HepG2 (cell line): ENCODE data around the gene IRS2. TPM values are rescaled to one million over a fixed set of nuclear protein-coding genes. Genes with fewer than 3 reads are reported as not detected.

Source experiments
- ATAC-seq: fragments of 200-7000 bp; cut with Tn5 transposase; 3 replicates; pipeline ENCODE4 v1.9.1; 2020; ENCODE audit warnings: mild to moderate bottlenecking, moderate library complexity
- BruUV-seq: library from RNA; stranded (reverse); fragments of 400-500 nt; replicated peaks from 2 replicates; lab custom pipeline; 2021; lab: Mats Ljungman, UMichigan
- CTCF ChIA-PET: fragments of 300-600 bp; formaldehyde crosslinking; extraction: SDS; loops from one replicate; lab custom pipeline; 2021; ENCODE audit warnings: low total read pairs, inconsistent platforms, low intra/inter-chr PET ratio; lab: Yijun Ruan, JAX
- POLR2A ChIA-PET: fragments of 350-600 bp; sonication (Branson Sonifier 250); formaldehyde crosslinking; loops from one replicate; lab custom pipeline; 2020; ENCODE audit warnings: antibody characterized with exemption, inconsistent platforms; lab: Yijun Ruan, JAX
- DNase-seq: peaks from one replicate; pipeline ENCODE4 v3.0.0-alpha.2; 2015; ENCODE audit warnings: low spot score
- FAIRE-seq: peaks from 3 replicates; lab custom pipeline; 2011; peaks lifted over from hg19 to GRCh38; lab: Jason Lieb, UNC
- H2AFZ ChIP-seq: one replicate; pipeline ENCODE4 v1.6.1; 2011; ENCODE audit warnings: low read length, inconsistent platforms
- H3K27ac ChIP-seq: fragments of 300-600 bp; 3 replicates; pipeline ENCODE4 v1.8.0; 2011; ENCODE audit warnings: mixed run types, mild to moderate bottlenecking, mixed read lengths, low read length, inconsistent platforms; ENCODE audit not compliant: insufficient read depth; ENCODE audit errors: extremely low read length
- H3K27me3 ChIP-seq, 2 experiments: fragments of 200-600 bp in 1 of 2; 2 replicates in 1 of 2; 3 replicates in 1 of 2; pipeline versions ENCODE4 v1.6.0 to v1.8.0; 2011; ENCODE audit warnings: low read length in 2 of 2, mild to moderate bottlenecking in 2 of 2, moderate library complexity in 2 of 2, inconsistent platforms in 1 of 2; ENCODE audit not compliant: insufficient read depth in 2 of 2, control insufficient read depth in 1 of 2
- H3K36me3 ChIP-seq, 2 experiments: fragments of 200-600 bp in 1 of 2; replicated peaks in 1 of 2; 2 replicates in 1 of 2; 3 replicates in 1 of 2; pipeline versions ENCODE4 v1.5.1 to v1.8.0; 2011; ENCODE audit warnings: low read length in 2 of 2, inconsistent platforms in 1 of 2; ENCODE audit not compliant: insufficient read depth in 2 of 2, control insufficient read depth in 1 of 2
- H3K4me1 ChIP-seq: 2 replicates; pipeline ENCODE4 v1.5.1; 2012; ENCODE audit warnings: low read length, inconsistent platforms; ENCODE audit not compliant: insufficient read depth
- H3K4me2 ChIP-seq: 2 replicates; pipeline ENCODE4 v1.6.0; 2011; ENCODE audit warnings: low read depth, low read length, inconsistent platforms
- H3K4me3 ChIP-seq, 3 experiments: fragments of 200-600 bp in 1 of 3; sonication (generic), shearing (Covaris generic) in 1 of 3; replicated peaks in 1 of 3; 2 replicates each; pipeline ENCODE4 v1.5.1; 2011 to 2016; ENCODE audit warnings: low read length in 3 of 3, inconsistent platforms in 2 of 3, low read depth in 2 of 3, mild to moderate bottlenecking in 2 of 3, control low read depth in 1 of 3, mixed read lengths in 1 of 3; ENCODE audit not compliant: insufficient read depth in 1 of 3
- H3K79me2 ChIP-seq: one replicate; pipeline ENCODE4 v1.6.1; 2011; ENCODE audit warnings: low read length, inconsistent platforms; ENCODE audit not compliant: insufficient read depth
- H3K9ac ChIP-seq: 2 replicates; pipeline ENCODE4 v1.6.0; 2011; ENCODE audit warnings: mild to moderate bottlenecking, low read depth, low read length, inconsistent platforms; ENCODE audit not compliant: insufficient read depth
- H3K9me3 ChIP-seq: 2 replicates; pipeline ENCODE4 v1.5.1; 2012; ENCODE audit warnings: mild to moderate bottlenecking, low read length
- H4K20me1 ChIP-seq: 2 replicates; pipeline ENCODE4 v1.6.0; 2011; ENCODE audit warnings: inconsistent platforms, mild to moderate bottlenecking, low read length, moderate library complexity; ENCODE audit not compliant: insufficient read depth
- ARID2 ChIP-seq: sonication (generic); formaldehyde crosslinking; IDR thresholded peaks from 2 replicates; pipeline ENCODE4 v1.8.1; 2022; ENCODE audit warnings: mild to moderate bottlenecking, missing genetic modification reagents, borderline replicate concordance
- DZIP1 ChIP-seq: sonication (generic); formaldehyde crosslinking; IDR thresholded peaks from 2 replicates; pipeline ENCODE4 v1.5.0; 2020; ENCODE audit warnings: mild to moderate bottlenecking, missing genetic modification reagents
- PRDM15 ChIP-seq: sonication (generic); formaldehyde crosslinking; IDR thresholded peaks from 2 replicates; pipeline ENCODE4 v1.4.0; 2020; ENCODE audit warnings: missing genetic modification reagents
- RBFOX2 ChIP-seq: fragments of 200-400 bp; formaldehyde crosslinking; IDR thresholded peaks from 2 replicates; pipeline ENCODE4 v1.6.1; 2017; ENCODE audit warnings: low read depth, mild to moderate bottlenecking, low read length
- RFX1 ChIP-seq: fragments of 450-650 bp; IDR thresholded peaks from 2 replicates; pipeline ENCODE4 v1.6.1; 2017
- SAP130 ChIP-seq: IDR thresholded peaks from 2 replicates; pipeline ENCODE4 v1.6.1; 2016; ENCODE audit warnings: low read depth
- ZNF101 ChIP-seq: sonication (generic); formaldehyde crosslinking; IDR thresholded peaks from 2 replicates; pipeline ENCODE4 v1.4.0; 2020; ENCODE audit warnings: mild to moderate bottlenecking, low read depth, missing genetic modification reagents, borderline replicate concordance
- ZNF619 ChIP-seq: sonication (generic); formaldehyde crosslinking; IDR thresholded peaks from 2 replicates; pipeline ENCODE4 v1.4.0; 2020; ENCODE audit warnings: mild to moderate bottlenecking, missing genetic modification reagents
- ZNF710 ChIP-seq: sonication (generic); formaldehyde crosslinking; IDR thresholded peaks from 2 replicates; pipeline ENCODE4 v1.5.0; 2020; ENCODE audit warnings: mild to moderate bottlenecking, missing genetic modification reagents, borderline replicate concordance
- ZNF773 ChIP-seq: sonication (generic); formaldehyde crosslinking; IDR thresholded peaks from 2 replicates; pipeline ENCODE4 v1.4.0; 2020; ENCODE audit warnings: missing genetic modification reagents, borderline replicate concordance
- whole genome bisulfite sequencing: methylation state at CpG from one replicate; pipeline ENCODE4 v1.1.6; 2017; ENCODE audit warnings: low lambda C conversion rate; 5-methylcytosine and 5-hydroxymethylcytosine counted together
- in situ Hi-C: cut with HindIII; loops from 2 replicates; pipeline ENCODE4 v1.10.0; 2017; ENCODE audit warnings: low pct_unique_long_range_greater_than_20kb; ENCODE audit not compliant: extremely low pct_ligation_motif_present
- intact Hi-C: fragments of 100-400 bp; cut with micrococcal nuclease; formaldehyde crosslinking; loops from one replicate; pipeline ENCODE4 v1.10.0; 2022; ENCODE audit not compliant: unreplicated experiment
- polyA plus RNA-seq, 8 experiments: library from polyadenylated mRNA; depleted of rRNA in 3 of 8; stranded (reverse) in 7 of 8; unstranded in 1 of 8; fragments of >200 nt; fragmentation: Illumina TruSeq in 4 of 8; extraction: Trizol in 4 of 8; gene quantifications; 2 replicates each; pipeline versions ENCODE4 v1.2.1 to v1.2.3, GENCODE V29; 2011 to 2016; ENCODE audit warnings: low read depth in 4 of 8, missing spikeins in 1 of 8, mixed read lengths in 1 of 8; ENCODE audit not compliant: insufficient read depth in 1 of 8
- total RNA-seq, 5 experiments: library from RNA; depleted of rRNA; stranded (reverse); fragments of >200 nt; fragmentation: Illumina TruSeq; extraction: Trizol; gene quantifications; 2 replicates each; pipeline ENCODE4 v1.2.3, GENCODE V29; 2016; ENCODE audit warnings: low read depth in 1 of 5

Gene IRS2
- total and polyA plus RNA-seq, 2 of the 13 experiments (the other 11 are each of a cell fraction or from before 2014, with no cell fraction given) = 0.02 to 0.04 TPM

- ChIA-PET CTCF (no interaction called here), POLR2A (no interaction called here)
- no peak for FAIRE-seq
- no peak for DNase-seq
- no peaks in the 10 kb centered on the region for H3K36me3 ChIP-seq
- H3K4me2 ChIP-seq = no peak overlapping the region
- H4K20me1 ChIP-seq = no peaks in the 10 kb centered on the region
- in situ Hi-C loops (no loop called here), intact Hi-C loops (no loop called here)
- no peak overlapping the region for H2AFZ ChIP-seq
- no TSS peak for BruUV-seq
- H3K27me3 ChIP-seq = peaks cover 0 to 3% of the 10 kb centered on the region in 2 experiments; a peak in 1 of 5 replicates
- H3K27ac ChIP-seq = no peak overlapping the region
- H3K9ac ChIP-seq = no peak overlapping the region
- WGBS = 56% methylated on average over 8 of the region's 8 CpGs
- H3K79me2 ChIP-seq = no peaks in the 10 kb centered on the region
- H3K4me3 ChIP-seq = no peak overlapping the region
- no peaks in the 10 kb centered on the region for H3K4me1 ChIP-seq
- no peaks in the 10 kb centered on the region for H3K9me3 ChIP-seq
- TF ChIP-seq ZNF773 (CRISPR knock-in tag) = no peak
- TF ChIP-seq ZNF619 (CRISPR knock-in tag) = no peak
- TF ChIP-seq ZNF101 (CRISPR knock-in tag) = no peak
- TF ChIP-seq DZIP1 (CRISPR knock-in tag) = no peak
- TF ChIP-seq ZNF710 (CRISPR knock-in tag) = no peak
- no peak for TF ChIP-seq ARID2 (CRISPR knock-in tag)
- TF ChIP-seq SAP130 (CRISPR knock-in tag) = no peak
- TF ChIP-seq RBFOX2 = no peak
- no peak for TF ChIP-seq RFX1
- no peak for TF ChIP-seq PRDM15 (CRISPR knock-in tag)
- ATAC-seq = no peak
Observed at GRCh38 chr13:109760402-109760801, 26.0 kb downstream of the IRS2 start.
